GM21381 (cell line): Measurements from ENCODE around the gene GAS6.

ENCODE experiments used
- ATAC-seq: cut with Tn5 transposase; IDR thresholded peaks from one replicate; pipeline ENCODE4 v1.9.1; 2021; ENCODE audit warnings: mild to moderate bottlenecking, moderate library complexity; ENCODE audit not compliant: unreplicated experiment

Gene GAS6

GRCh38 chr13:113822956-113823744 lies 40.7 kb downstream of the GAS6 start:
- ATAC-seq: no peak

GRCh38 chr13:113822266-113822665 lies 41.6 kb downstream of the GAS6 start:
- no peak for ATAC-seq

GRCh38 chr13:113821847-113822246 lies 42.0 kb downstream of the GAS6 start:
- ATAC-seq: no peak

- no peak for ATAC-seq
Measured at GRCh38 chr13:113820813-113821651, 42.8 kb downstream of the GAS6 start.

- ATAC-seq: no peak
Measured at GRCh38 chr13:113819731-113820715, 43.9 kb downstream of the GAS6 start.

- ATAC-seq: no peak
Measured at GRCh38 chr13:113819341-113819730, 44.5 kb downstream of the GAS6 start.

- ATAC-seq: no peak
Measured at GRCh38 chr13:113818700-113819295, 45.1 kb downstream of the GAS6 start.

- no peak for ATAC-seq
Measured at GRCh38 chr13:113817860-113818691, 45.8 kb downstream of the GAS6 start.

- peak; percentile 62 for ATAC-seq
Measured at GRCh38 chr13:113816946-113817859, 46.7 kb downstream of the GAS6 start.

- peak; percentile 10 for ATAC-seq
Measured at GRCh38 chr13:113816254-113816929, 47.5 kb downstream of the GAS6 start.

GRCh38 chr13:113815151-113816058 lies 48.5 kb downstream of the GAS6 start:
- ATAC-seq: no peak

- no peak for ATAC-seq
Measured at GRCh38 chr13:113814435-113814821, 49.4 kb downstream of the GAS6 start.

GRCh38 chr13:113813749-113814434 lies 50.0 kb downstream of the GAS6 start:
- no peak for ATAC-seq

GRCh38 chr13:113813070-113813748 lies 50.7 kb downstream of the GAS6 start:
- no peak for ATAC-seq

GRCh38 chr13:113812178-113813040 lies 51.5 kb downstream of the GAS6 start:
- no peak for ATAC-seq
